GM18498 (cell line): ENCODE measurements around the gene GOLGA6L25.
"Not testable (repeated sequence)": the region's sequence is repeated elsewhere in the genome, so short reads cannot be mapped to it uniquely, and the experiment has no call there.

ENCODE experiments used
- ATAC-seq: cut with Tn5 transposase; IDR thresholded peaks from one replicate; pipeline ENCODE4 v1.9.1; 2021; ENCODE audit warnings: mild to moderate bottlenecking, moderate library complexity; ENCODE audit not compliant: unreplicated experiment

The GOLGA6L25 gene

GRCh38 chr15:28553268-28553667 lies at the start of gene GOLGA6L25:
TSS of gene GOLGA6L25 (plus strand) at chr15:28553568. CDS start at chr15:28553629, 61 bp downstream.
- ATAC-seq: not testable (repeated sequence)

- not testable (repeated sequence) for ATAC-seq
Observed at GRCh38 chr15:28508217-28508889, 45.0 kb upstream of the GOLGA6L25 start.

GRCh38 chr15:28514128-28514527 lies 39.2 kb upstream of the GOLGA6L25 start:
- not testable (repeated sequence) for ATAC-seq

- ATAC-seq: not testable (repeated sequence)
Observed at GRCh38 chr15:28515208-28515607, 38.2 kb upstream of the GOLGA6L25 start.

GRCh38 chr15:28532954-28533353 lies 20.4 kb upstream of the GOLGA6L25 start, which contains the start of gene GOLGA8G:
TSS of gene GOLGA8G (minus strand) at chr15:28532971. CDS start at chr15:28532909, 62 bp downstream.
- ATAC-seq: not testable (repeated sequence)

- not testable (repeated sequence) for ATAC-seq
Observed at GRCh38 chr15:28573351-28573750, 20.0 kb downstream of the GOLGA6L25 start.

GRCh38 chr15:28588977-28589606 lies 35.7 kb downstream of the GOLGA6L25 start:
- peak; percentile 52 for ATAC-seq

- ATAC-seq: not testable (repeated sequence)
Observed at GRCh38 chr15:28589769-28590168, 36.4 kb downstream of the GOLGA6L25 start.

- not testable (repeated sequence) for ATAC-seq
Observed at GRCh38 chr15:28592395-28592794, 39.0 kb downstream of the GOLGA6L25 start.

- ATAC-seq: not testable (repeated sequence)
Observed at GRCh38 chr15:28593424-28594129, 40.2 kb downstream of the GOLGA6L25 start.

- ATAC-seq: not testable (repeated sequence)
Observed at GRCh38 chr15:28597471-28597870, 44.1 kb downstream of the GOLGA6L25 start.

GRCh38 chr15:28598209-28598608 lies 44.8 kb downstream of the GOLGA6L25 start:
- not testable (repeated sequence) for ATAC-seq

GRCh38 chr15:28602152-28602551 lies 48.8 kb downstream of the GOLGA6L25 start:
- ATAC-seq: not testable (repeated sequence)
